Measurements from ENCODE around the gene TMEM184A.

The TMEM184A gene

DNA sequence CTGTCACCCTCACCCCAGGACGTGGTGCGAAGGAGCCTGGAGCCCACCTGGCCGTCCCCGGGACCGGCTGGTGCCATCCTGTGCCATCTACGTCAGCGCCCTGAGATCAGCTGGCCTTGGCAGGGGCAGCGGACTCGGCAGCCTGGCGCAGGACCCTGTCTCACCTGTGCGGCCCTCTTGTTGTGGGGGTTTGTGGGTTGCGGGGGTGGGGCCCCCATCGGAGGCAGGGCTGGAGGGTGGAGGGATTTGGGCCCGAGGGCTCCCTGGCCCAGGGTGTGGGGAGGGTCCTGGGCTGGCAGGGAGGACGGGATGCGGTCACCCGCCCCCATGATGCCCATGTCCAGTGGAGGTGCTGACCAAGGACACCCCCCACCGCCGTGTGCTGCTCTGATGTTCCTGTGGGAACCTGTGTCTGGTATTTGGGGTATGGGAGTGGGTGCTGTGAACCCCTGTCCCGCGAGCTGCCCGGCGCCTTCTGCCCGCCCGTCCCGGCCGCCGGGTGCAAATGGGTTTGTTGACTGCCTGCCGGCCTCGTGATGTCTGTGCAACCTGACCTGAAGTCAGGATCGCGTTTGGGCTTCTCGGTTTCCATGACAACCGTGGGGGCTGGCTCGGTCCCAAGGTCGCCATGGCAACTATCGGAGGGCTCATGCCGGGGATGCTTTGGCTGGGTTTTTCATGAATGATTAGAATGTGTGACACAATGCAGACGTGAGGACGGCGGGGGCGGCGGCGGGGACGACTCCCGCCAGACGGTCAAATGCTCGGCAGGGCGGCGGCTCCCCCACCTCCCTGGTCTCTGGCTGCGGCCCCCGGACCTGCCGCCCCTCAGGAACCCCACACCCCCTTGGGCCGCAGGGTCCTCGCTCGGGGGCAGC, 18.2 kb downstream of the TMEM184A start:
- peaks cover 7 to 14% of the 10 kb centered on the region in 2 donors for H3K36me3 ChIP-seq (ENCODE audit: control insufficient read depth in 2 of 2, insufficient read depth in 2 of 2, low read length in 2 of 2)
- H3K4me3 ChIP-seq (ENCODE audit: low read length in 2 of 2) = peak overlapping the region; percentile 77 to 81
- peak overlapping the region; percentile 85 to 92 for H3K9ac ChIP-seq (ENCODE audit: low read length in 2 of 2)

DNA sequence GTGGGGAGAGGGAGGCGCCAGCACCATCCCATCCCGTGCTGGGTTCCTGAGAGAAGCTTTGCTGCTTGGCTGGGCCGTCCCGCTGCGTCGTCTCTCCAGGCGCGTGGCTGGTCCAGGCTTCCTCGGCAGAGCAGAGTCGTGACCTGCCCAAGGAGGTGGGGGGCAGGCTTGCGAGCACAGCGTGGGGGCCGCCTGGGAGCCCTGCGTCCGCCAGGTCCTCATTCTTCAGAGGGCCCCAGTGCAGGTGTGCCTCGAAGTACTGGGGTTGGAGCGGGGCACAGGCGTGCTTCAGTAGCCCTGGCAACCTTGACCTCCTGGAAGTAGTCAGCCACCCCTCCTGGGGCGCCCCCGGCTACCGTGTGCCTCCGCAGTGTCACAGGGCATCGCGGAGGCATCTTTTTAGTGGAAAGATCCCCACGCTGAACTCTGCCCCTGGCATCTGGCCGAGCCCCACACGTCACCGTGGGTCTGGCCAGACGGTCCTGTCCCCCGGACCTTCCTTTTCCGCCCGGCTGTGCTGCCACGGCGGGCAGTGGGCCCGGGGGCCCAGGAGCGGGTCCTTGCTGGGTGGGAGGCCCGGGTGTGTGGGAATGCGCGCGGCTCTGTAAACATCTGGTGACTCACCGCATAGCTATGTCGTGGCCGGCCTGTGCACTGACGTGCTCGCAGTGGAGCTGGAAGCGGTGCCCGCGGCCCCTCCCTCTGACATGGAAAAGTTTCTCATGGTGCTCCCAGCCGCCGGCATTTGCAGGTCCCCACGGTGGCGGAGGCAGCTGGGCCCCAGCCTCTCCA, 19.1 kb downstream of the TMEM184A start:
- Histone ChIP-seq H3K4me1 (ENCODE audit: control insufficient read depth, insufficient read depth, low read length) (peaks cover 55% of the 10 kb centered on the region), H3K4me3 (ENCODE audit: low read length in 2 of 2) (peak overlapping the region; percentile 77 to 81), H3K36me3 (ENCODE audit: control insufficient read depth in 2 of 2, insufficient read depth in 2 of 2, low read length in 2 of 2) (peaks cover 7 to 14% of the 10 kb centered on the region in 2 donors), H3K27ac (ENCODE audit: low read length) (peak overlapping the region; percentile 98), H3K9me3 (ENCODE audit: control insufficient read depth in 2 of 2, low read length in 2 of 2) (no peaks in the 10 kb centered on the region), H3K27me3 (ENCODE audit: control insufficient read depth in 1 of 2, insufficient read depth in 2 of 2, low read length in 2 of 2) (no peaks in the 10 kb centered on the region), H3K9ac (ENCODE audit: low read length in 2 of 2) (peak overlapping the region; percentile 85 to 92)

More for the DNA sequence above, 18.2 kb downstream of the TMEM184A start:
- H3K27ac ChIP-seq (ENCODE audit: low read length) = peak overlapping the region; percentile 98
- no peaks in the 10 kb centered on the region for H3K9me3 ChIP-seq (ENCODE audit: control insufficient read depth in 2 of 2, low read length in 2 of 2)
- H3K4me1 ChIP-seq (ENCODE audit: control insufficient read depth, insufficient read depth, low read length) = peaks cover 47% of the 10 kb centered on the region
- H3K27me3 ChIP-seq (ENCODE audit: control insufficient read depth in 1 of 2, insufficient read depth in 2 of 2, low read length in 2 of 2) = no peaks in the 10 kb centered on the region

DNA sequence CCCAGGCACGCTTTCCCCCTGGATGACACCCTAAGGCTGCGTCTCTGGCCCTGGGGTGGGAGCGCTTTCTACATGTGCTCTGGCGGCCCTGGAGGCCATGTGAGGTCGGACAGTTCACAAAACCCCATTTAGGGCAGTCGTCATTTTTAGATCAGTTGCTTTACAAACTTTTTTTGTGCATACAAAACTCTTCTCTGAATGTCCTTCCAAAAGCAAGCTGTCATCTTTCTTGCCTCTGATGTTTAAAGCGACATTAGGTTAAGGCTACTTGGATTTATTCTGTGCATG, 19.6 kb downstream of the TMEM184A start:
- H3K27me3 ChIP-seq (ENCODE audit: control insufficient read depth in 1 of 2, insufficient read depth in 2 of 2, low read length in 2 of 2) = no peaks in the 10 kb centered on the region
- H3K27ac ChIP-seq (ENCODE audit: low read length) = peak overlapping the region; percentile 98
- peak overlapping the region; percentile 77 to 81 for H3K4me3 ChIP-seq (ENCODE audit: low read length in 2 of 2)
- H3K9ac ChIP-seq (ENCODE audit: low read length in 2 of 2) = peak overlapping the region; percentile 85 to 92
- H3K4me1 ChIP-seq (ENCODE audit: control insufficient read depth, insufficient read depth, low read length) = peaks cover 61% of the 10 kb centered on the region
- peaks cover 7 to 14% of the 10 kb centered on the region in 2 donors for H3K36me3 ChIP-seq (ENCODE audit: control insufficient read depth in 2 of 2, insufficient read depth in 2 of 2, low read length in 2 of 2)
- H3K9me3 ChIP-seq (ENCODE audit: control insufficient read depth in 2 of 2, low read length in 2 of 2) = no peaks in the 10 kb centered on the region

DNA sequence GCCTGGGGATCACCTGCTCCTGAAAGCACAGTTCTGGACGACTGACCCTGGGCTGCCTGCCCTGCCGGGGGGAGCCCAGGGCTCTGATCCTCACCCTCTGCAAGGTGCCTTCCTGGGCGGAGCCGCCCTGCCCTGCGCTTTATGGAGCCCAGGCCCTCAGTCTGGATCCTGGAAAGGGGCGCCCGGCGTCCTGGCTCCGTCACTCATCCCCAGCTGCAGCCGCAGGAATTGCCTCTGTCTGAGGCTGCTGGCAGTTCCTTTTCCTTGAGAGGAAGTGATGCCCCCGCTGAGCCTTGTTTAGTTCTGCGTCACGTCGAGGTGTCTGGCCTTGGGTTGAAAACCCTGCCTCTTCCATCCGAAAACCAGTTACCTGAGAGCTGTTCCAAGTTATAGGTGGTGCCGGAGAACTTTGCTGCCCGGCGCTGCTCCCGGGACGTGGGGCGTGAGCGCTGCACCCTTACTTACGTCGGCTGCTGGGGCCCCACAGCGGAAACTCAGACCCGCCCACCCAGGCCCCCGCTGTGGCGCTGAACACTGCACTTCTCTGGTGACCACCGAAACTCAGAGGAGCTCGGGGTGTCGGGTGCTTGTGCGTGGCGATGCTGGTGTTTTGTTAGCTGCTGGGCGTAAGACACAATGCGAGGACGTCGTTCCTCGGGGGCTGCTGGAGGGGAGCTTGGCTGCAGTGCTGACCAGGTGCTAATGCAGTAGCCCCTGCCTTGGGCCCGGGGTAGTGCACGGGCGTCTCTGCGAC, 20.1 kb downstream of the TMEM184A start:
- Histone ChIP-seq H3K27ac (ENCODE audit: low read length) (peak overlapping the region; percentile 98), H3K9me3 (ENCODE audit: control insufficient read depth in 2 of 2, low read length in 2 of 2) (no peaks in the 10 kb centered on the region), H3K9ac (ENCODE audit: low read length in 2 of 2) (no peak overlapping the region), H3K36me3 (ENCODE audit: control insufficient read depth in 2 of 2, insufficient read depth in 2 of 2, low read length in 2 of 2) (peaks cover 5 to 12% of the 10 kb centered on the region in 2 donors), H3K4me3 (ENCODE audit: low read length in 2 of 2) (no peak overlapping the region), H3K27me3 (ENCODE audit: control insufficient read depth in 1 of 2, insufficient read depth in 2 of 2, low read length in 2 of 2) (no peaks in the 10 kb centered on the region), H3K4me1 (ENCODE audit: control insufficient read depth, insufficient read depth, low read length) (peaks cover 61% of the 10 kb centered on the region)

DNA sequence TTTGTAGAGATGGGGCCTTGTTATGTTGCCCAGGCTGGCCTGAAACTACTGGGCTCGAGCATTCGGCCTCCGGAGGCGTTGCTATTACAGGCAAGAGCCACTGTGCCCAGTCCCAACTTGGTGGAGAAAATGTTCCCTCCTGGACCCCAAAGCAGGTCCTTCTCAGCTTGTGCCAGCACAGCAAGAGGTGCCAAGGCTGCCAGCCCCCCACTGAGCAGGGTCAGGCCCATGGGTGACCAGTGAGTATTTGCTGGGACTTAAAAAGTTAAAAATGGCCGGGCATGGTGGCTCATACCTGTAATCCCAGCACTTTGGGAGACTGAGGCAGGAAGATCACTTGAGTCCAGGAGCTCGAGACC, 20.9 kb downstream of the TMEM184A start:
- Histone ChIP-seq H3K4me1 (ENCODE audit: control insufficient read depth, insufficient read depth, low read length) (peaks cover 64% of the 10 kb centered on the region), H3K27ac (ENCODE audit: low read length) (no peak overlapping the region), H3K4me3 (ENCODE audit: low read length in 2 of 2) (no peak overlapping the region), H3K9me3 (ENCODE audit: control insufficient read depth in 2 of 2, low read length in 2 of 2) (no peaks in the 10 kb centered on the region), H3K27me3 (ENCODE audit: control insufficient read depth in 1 of 2, insufficient read depth in 2 of 2, low read length in 2 of 2) (no peaks in the 10 kb centered on the region), H3K36me3 (ENCODE audit: control insufficient read depth in 2 of 2, insufficient read depth in 2 of 2, low read length in 2 of 2) (peaks cover 0 to 7% of the 10 kb centered on the region in 2 donors), H3K9ac (ENCODE audit: low read length in 2 of 2) (no peak overlapping the region)

DNA sequence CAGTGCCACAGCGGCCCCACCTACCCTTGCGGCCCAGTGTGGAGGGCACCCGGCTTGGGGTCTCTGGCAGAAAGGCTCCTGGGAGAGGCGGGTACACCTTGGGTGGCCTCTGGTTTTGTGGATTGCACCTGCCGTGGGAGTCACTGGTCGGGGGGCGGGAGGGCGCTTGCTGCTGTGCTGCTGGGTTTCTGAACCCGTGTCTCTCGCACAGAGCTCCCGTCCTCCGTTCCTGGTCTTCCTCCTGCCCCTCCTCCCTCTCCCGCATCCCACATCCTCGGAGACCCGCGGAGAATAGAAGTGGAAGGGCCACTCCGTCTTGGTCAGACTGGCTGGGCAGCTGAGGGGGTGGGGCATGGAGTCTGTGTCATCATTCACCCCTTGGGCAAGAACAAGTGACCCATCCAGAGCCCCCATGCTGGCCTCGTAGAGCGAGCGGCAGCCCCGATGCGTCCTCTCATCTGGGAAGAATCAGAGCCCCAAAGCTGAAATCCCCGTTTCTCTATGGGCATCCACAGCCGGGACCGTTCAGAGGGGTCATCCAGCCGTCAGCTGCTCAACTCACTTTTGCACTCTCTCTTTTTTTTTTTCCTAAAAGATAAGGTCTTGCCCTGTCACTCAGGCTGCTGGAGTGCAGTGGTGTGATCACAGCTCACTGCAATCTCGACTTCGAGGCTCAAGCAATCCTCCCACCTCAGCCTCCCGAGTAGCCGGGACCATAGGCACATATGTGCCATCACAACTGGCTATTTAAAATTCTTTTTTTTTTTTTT, 21.5 kb downstream of the TMEM184A start:
- Histone ChIP-seq H3K36me3 (ENCODE audit: control insufficient read depth in 2 of 2, insufficient read depth in 2 of 2, low read length in 2 of 2) (peaks cover 0 to 2% of the 10 kb centered on the region in 2 donors), H3K9me3 (ENCODE audit: control insufficient read depth in 2 of 2, low read length in 2 of 2) (no peaks in the 10 kb centered on the region), H3K27me3 (ENCODE audit: control insufficient read depth in 1 of 2, insufficient read depth in 2 of 2, low read length in 2 of 2) (peaks cover 0 to 2% of the 10 kb centered on the region in 2 donors), H3K9ac (ENCODE audit: low read length in 2 of 2) (no peak overlapping the region), H3K4me1 (ENCODE audit: control insufficient read depth, insufficient read depth, low read length) (peaks cover 67% of the 10 kb centered on the region), H3K4me3 (ENCODE audit: low read length in 2 of 2) (no peak overlapping the region), H3K27ac (ENCODE audit: low read length) (peak overlapping the region; percentile 96)

DNA sequence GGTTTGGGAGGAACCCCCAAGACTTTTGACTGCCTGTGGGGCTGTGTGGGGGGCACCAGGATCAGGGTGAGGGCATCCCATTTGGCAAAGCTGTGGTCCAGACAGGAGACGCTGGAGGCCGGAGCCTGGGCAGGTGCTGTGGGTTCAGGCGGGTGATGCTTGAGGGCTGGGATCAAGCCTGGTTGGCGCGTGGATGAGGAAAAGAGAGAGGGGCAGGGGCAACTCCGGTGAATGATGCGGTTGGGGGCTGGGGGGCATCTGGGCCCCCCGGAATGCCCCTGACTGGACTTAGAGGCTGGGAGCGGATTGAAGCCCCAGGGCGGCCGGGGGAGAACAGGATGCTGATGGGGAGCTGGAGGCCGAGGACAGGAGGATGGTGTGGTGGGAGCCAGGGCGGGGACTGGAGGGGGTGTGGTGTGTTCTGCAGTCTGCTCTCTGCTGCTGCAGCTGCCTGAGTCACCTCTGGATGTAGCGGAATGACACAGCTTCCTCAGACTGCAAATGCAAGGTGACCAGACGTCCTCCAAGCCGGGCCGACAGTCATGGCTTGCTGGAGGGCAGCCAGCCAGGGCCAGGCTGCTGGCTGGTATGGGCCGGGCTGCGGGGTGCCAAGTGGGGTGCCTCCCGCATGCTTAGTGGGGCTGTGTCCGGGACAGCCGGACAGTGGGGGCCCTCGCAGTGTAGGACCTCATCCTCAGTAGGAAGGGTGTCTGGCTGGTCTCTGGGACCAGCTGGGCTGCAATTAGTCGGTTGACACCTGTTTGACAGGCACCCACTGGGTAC, 22.3 kb downstream of the TMEM184A start:
- peak overlapping the region; percentile 75 to 81 for H3K9ac ChIP-seq (ENCODE audit: low read length in 2 of 2)
- no peaks in the 10 kb centered on the region for H3K36me3 ChIP-seq (ENCODE audit: control insufficient read depth in 2 of 2, insufficient read depth in 2 of 2, low read length in 2 of 2)
- H3K4me3 ChIP-seq (ENCODE audit: low read length in 2 of 2) = peak overlapping the region; percentile 79 to 83
- H3K27me3 ChIP-seq (ENCODE audit: control insufficient read depth in 1 of 2, insufficient read depth in 2 of 2, low read length in 2 of 2) = peaks cover 0 to 2% of the 10 kb centered on the region in 2 donors
- peak overlapping the region; percentile 96 for H3K27ac ChIP-seq (ENCODE audit: low read length)
- H3K9me3 ChIP-seq (ENCODE audit: control insufficient read depth in 2 of 2, low read length in 2 of 2) = no peaks in the 10 kb centered on the region
- peaks cover 63% of the 10 kb centered on the region for H3K4me1 ChIP-seq (ENCODE audit: control insufficient read depth, insufficient read depth, low read length)

DNA sequence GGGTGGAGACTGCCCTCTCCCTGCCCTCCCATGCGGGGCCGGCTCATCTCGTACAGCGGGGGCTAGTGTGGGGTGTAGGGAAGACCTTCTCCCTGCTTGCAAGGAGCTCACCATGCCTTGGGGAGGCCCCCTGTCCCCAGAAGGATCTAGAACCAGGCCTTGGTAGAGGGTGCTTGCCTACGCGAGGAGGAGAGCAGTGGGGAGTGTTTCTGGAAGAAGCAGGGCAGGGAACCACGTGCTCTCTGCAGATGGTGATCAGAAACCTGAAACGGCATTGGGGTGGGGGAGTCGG, 22.8 kb downstream of the TMEM184A start:
- Histone ChIP-seq H3K4me3 (ENCODE audit: low read length in 2 of 2) (peak overlapping the region; percentile 79 to 83), H3K27ac (ENCODE audit: low read length) (peak overlapping the region; percentile 96), H3K36me3 (ENCODE audit: control insufficient read depth in 2 of 2, insufficient read depth in 2 of 2, low read length in 2 of 2) (no peaks in the 10 kb centered on the region), H3K27me3 (ENCODE audit: control insufficient read depth in 1 of 2, insufficient read depth in 2 of 2, low read length in 2 of 2) (peaks cover 0 to 2% of the 10 kb centered on the region in 2 donors), H3K9me3 (ENCODE audit: control insufficient read depth in 2 of 2, low read length in 2 of 2) (no peaks in the 10 kb centered on the region), H3K4me1 (ENCODE audit: control insufficient read depth, insufficient read depth, low read length) (peaks cover 57% of the 10 kb centered on the region), H3K9ac (ENCODE audit: low read length in 2 of 2) (peak overlapping the region; percentile 75 to 81)

DNA sequence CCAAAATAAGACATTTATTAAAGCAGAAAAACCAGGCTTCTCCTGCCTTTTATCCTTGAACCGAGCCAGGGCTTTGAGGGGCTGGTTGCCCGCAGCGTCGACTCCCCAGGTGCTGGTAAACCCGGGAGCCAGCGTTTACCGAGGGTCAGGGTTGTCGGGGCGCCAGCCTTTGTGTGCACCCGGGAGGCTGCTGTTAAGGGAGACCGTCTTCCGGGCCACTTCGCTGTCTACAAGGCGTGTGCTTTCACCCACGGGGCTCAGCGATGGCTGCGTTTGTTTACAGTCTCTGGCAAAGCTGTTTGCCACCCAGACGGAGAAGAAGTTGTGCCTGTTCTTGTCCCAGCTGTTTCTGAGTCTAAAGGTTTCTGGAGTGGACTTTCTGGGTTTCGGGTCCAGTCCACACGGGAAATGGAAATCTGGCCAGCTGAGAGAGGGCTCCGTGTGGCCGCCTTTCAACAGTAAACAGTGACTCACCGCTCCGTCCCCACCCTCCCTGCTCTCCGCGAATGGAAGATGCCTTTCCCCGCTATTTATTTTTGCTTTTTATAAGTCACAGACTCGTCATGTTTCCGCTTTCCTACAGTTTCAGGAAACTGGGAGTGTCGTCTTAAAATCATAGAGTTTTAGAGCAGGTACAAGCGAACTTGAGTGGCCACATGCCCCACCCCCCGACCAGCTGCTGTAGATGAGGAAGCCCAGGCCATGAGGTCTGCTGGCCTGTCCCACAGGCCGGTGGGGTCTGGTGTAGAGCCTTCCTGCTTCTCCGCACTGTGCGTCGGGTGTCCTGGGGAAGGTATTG, 23.4 kb downstream of the TMEM184A start:
- Histone ChIP-seq H3K27ac (ENCODE audit: low read length) (peak overlapping the region; percentile 96), H3K36me3 (ENCODE audit: control insufficient read depth in 2 of 2, insufficient read depth in 2 of 2, low read length in 2 of 2) (no peaks in the 10 kb centered on the region), H3K9ac (ENCODE audit: low read length in 2 of 2) (peak overlapping the region; percentile 75 to 81), H3K9me3 (ENCODE audit: control insufficient read depth in 2 of 2, low read length in 2 of 2) (no peaks in the 10 kb centered on the region), H3K4me3 (ENCODE audit: low read length in 2 of 2) (peak overlapping the region; percentile 79 to 83), H3K27me3 (ENCODE audit: control insufficient read depth in 1 of 2, insufficient read depth in 2 of 2, low read length in 2 of 2) (peaks cover 2% of the 10 kb centered on the region in 2 donors), H3K4me1 (ENCODE audit: control insufficient read depth, insufficient read depth, low read length) (peaks cover 52% of the 10 kb centered on the region)

Measured in stomach smooth muscle (tissue), 2 donors.